Measurements from ENCODE around the gene RPTOR.

Gene RPTOR

GRCh38 chr17:80868022-80868609 is 323.5 kb downstream of the RPTOR start:
- no peak for TF ChIP-seq CTCF (IDR thresholded peaks at IDR 0.05; ENCODE audit: extremely low read depth, missing control alignments)
- no peak for DNase-seq (ENCODE audit: low spot score)

GRCh38 chr17:80869481-80870145 is 325.0 kb downstream of the RPTOR start:
- no peak for TF ChIP-seq CTCF (IDR thresholded peaks at IDR 0.05; ENCODE audit: extremely low read depth, missing control alignments)
- DNase-seq (ENCODE audit: low spot score), result no peak

GRCh38 chr17:80870401-80870800 is 325.8 kb downstream of the RPTOR start:
- no peak for DNase-seq (ENCODE audit: low spot score)
- TF ChIP-seq CTCF (IDR thresholded peaks at IDR 0.05; ENCODE audit: extremely low read depth, missing control alignments), result no peak

- no peak for DNase-seq (ENCODE audit: low spot score)
Observed at GRCh38 chr17:80871341-80871740, 326.7 kb downstream of the RPTOR start.

GRCh38 chr17:80872001-80872500 is 327.4 kb downstream of the RPTOR start:
- DNase-seq (ENCODE audit: low spot score), result no peak

More at GRCh38 chr17:80871341-80871740, 326.7 kb downstream of the RPTOR start:
- no peak for TF ChIP-seq CTCF (IDR thresholded peaks at IDR 0.05; ENCODE audit: extremely low read depth, missing control alignments)

GRCh38 chr17:80872501-80873306 is 328.1 kb downstream of the RPTOR start:
- no peak for DNase-seq (ENCODE audit: low spot score)
- no peak for TF ChIP-seq CTCF (IDR thresholded peaks at IDR 0.05; ENCODE audit: extremely low read depth, missing control alignments)

More at GRCh38 chr17:80872001-80872500, 327.4 kb downstream of the RPTOR start:
- TF ChIP-seq CTCF (IDR thresholded peaks at IDR 0.05; ENCODE audit: extremely low read depth, missing control alignments), result no peak

All from GM20000 (cell line).